ENCODE measurements around the gene ZNF668.
"Not testable (repeated sequence)": the region's sequence is repeated elsewhere in the genome, so short reads cannot be mapped to it uniquely, and the experiment has no call there.

Gene ZNF668

GRCh38 chr16:31100876-31101641, 27.0 kb upstream of the ZNF668 start:
- DNase-seq (ENCODE audit: low read depth), result not testable (repeated sequence)

GRCh38 chr16:31099860-31100638, 26.0 kb upstream of the ZNF668 start:
- no peak for DNase-seq (ENCODE audit: low read depth)

GRCh38 chr16:31094424-31095120, 20.5 kb upstream of the ZNF668 start, which contains the start of gene VKORC1:
Gene VKORC1 (minus strand): TSS chr16:31094797. CDS start chr16:31094729, 68 bp downstream.
- DNase-seq (ENCODE audit: low read depth), result peak; percentile 67

GRCh38 chr16:31094088-31094423, 20.0 kb upstream of the ZNF668 start:
- DNase-seq (ENCODE audit: low read depth), result no peak

- no peak for DNase-seq (ENCODE audit: low read depth)
Observed at GRCh38 chr16:31093132-31093703, 19.2 kb upstream of the ZNF668 start.

- no peak for DNase-seq (ENCODE audit: low read depth)
Observed at GRCh38 chr16:31092330-31092729, 18.3 kb upstream of the ZNF668 start.

GRCh38 chr16:31090540-31090939, 16.5 kb upstream of the ZNF668 start:
- DNase-seq (ENCODE audit: low read depth), result no peak

- no peak for DNase-seq (ENCODE audit: low read depth)
Observed at GRCh38 chr16:31089199-31089598, 15.2 kb upstream of the ZNF668 start.

- DNase-seq (ENCODE audit: low read depth), result no peak
Observed at GRCh38 chr16:31088459-31089183, 14.6 kb upstream of the ZNF668 start, which contains the start of gene PRSS53. Gene PRSS53 (minus strand): TSS chr16:31088943. CDS start chr16:31088809, 134 bp downstream.

- DNase-seq (ENCODE audit: low read depth), result no peak
Observed at GRCh38 chr16:31087971-31088370, 13.9 kb upstream of the ZNF668 start.

- DNase-seq (ENCODE audit: low read depth), result no peak
Observed at GRCh38 chr16:31087481-31087880, 13.4 kb upstream of the ZNF668 start.

- DNase-seq (ENCODE audit: low read depth), result no peak
Observed at GRCh38 chr16:31086629-31086906, 12.5 kb upstream of the ZNF668 start.

GRCh38 chr16:31085873-31086628, 12.0 kb upstream of the ZNF668 start:
- DNase-seq (ENCODE audit: low read depth), result no peak

GRCh38 chr16:31085411-31085810, 11.4 kb upstream of the ZNF668 start:
- DNase-seq (ENCODE audit: low read depth), result no peak

- DNase-seq (ENCODE audit: low read depth), result no peak
Observed at GRCh38 chr16:31084584-31085302, 10.7 kb upstream of the ZNF668 start.

GRCh38 chr16:31083981-31084380, 9.9 kb upstream of the ZNF668 start:
- DNase-seq (ENCODE audit: low read depth), result no peak

- no peak for DNase-seq (ENCODE audit: low read depth)
Observed at GRCh38 chr16:31083556-31083955, 9.5 kb upstream of the ZNF668 start.

GRCh38 chr16:31083081-31083480, 9.0 kb upstream of the ZNF668 start:
- DNase-seq (ENCODE audit: low read depth), result no peak

GRCh38 chr16:31082368-31083045, 8.5 kb upstream of the ZNF668 start:
- DNase-seq (ENCODE audit: low read depth), result no peak

Measured in stimulated activated CD8-positive, alpha-beta memory T cell treated with anti-CD3 and anti-CD28 coated beads, Interleukin-15, amount 100 ng/mL, for 24 hours (primary cell).